ENCODE data around the gene NIPBL. TPM values are rescaled to one million over a fixed set of nuclear protein-coding genes. Genes with fewer than 3 reads are reported as not detected.

The NIPBL gene
- total RNA-seq, 1 experiment from 2014 or later, result 45.1 TPM

- TF ChIP-seq EGR1 (IDR thresholded peaks at IDR 0.05; ENCODE audit: low read depth), result 0 out of 2 replicates have a peak, but pooled peaks have one; percentile 6
- TF ChIP-seq EZH2phosphoT487 (IDR thresholded peaks at IDR 0.05; ENCODE audit: borderline replicate concordance), result no peak
- ATAC-seq, result no peak
- Histone ChIP-seq H3K4me1 (ENCODE audit: control insufficient read depth in 1 of 2, insufficient read depth in 2 of 2, low read length in 2 of 2) (peaks cover 15 to 23% of the 10 kb centered on the region in 2 experiments; a peak in 3 of 4 replicates), H3K9me3 (ENCODE audit: control insufficient read depth in 1 of 2, insufficient read depth in 1 of 2, low read depth in 1 of 2, low read length in 2 of 2) (no peaks in the 10 kb centered on the region), H3K9me2 (ENCODE audit: insufficient read depth) (no peaks in the 10 kb centered on the region), H3K4me2 (ENCODE audit: low read length) (peak overlapping the region; percentile 70), H3K27ac (ENCODE audit: low read depth, low read length) (peak overlapping the region; percentile 97), H3K4me3 (replicated peaks in 1 of 2; ENCODE audit: low read depth in 1 of 2, low read length in 2 of 2) (peak overlapping the region; percentile 80 to 91), H2AFZ (ENCODE audit: low read depth, low read length, poor library complexity, severe bottlenecking) (no peak overlapping the region), H3K36me3 (ENCODE audit: control insufficient read depth in 1 of 2, insufficient read depth in 2 of 2, low read length in 2 of 2) (no peaks in the 10 kb centered on the region), H3K27me3 (ENCODE audit: insufficient read depth, low read length) (no peaks in the 10 kb centered on the region), H3K9ac (ENCODE audit: low read length) (peak overlapping the region; percentile 89), H4K20me1 (ENCODE audit: insufficient read depth) (peaks cover 17% of the 10 kb centered on the region; the same call in 1 of the 2 replicates), H3K79me2 (ENCODE audit: insufficient read depth, low read length) (peaks cover 93% of the 10 kb centered on the region)
- RAD21 ChIA-PET (ENCODE audit: low non-redundant PET in 1 of 2, low total read pairs in 2 of 2, uncharacterized antibody in 2 of 2, unreplicated experiment in 2 of 2), result no interaction called here
- POLR2A ChIA-PET, result interaction anchor here (1.5 kb wide), 1 partner anchor 10 kb away, joined by 3 read pairs; no protein-coding TSS in a partner anchor
- CTCF ChIA-PET, result no interaction called here
- TSS peak; percentile 41 for BruUV-seq (replicated peaks)
- DNase-seq (ENCODE audit: low read depth, low spot score), result peak; percentile 32
- intact Hi-C loops (cut with micrococcal nuclease), result loop anchor here (2.0 to 10.0 kb wide), 3 partner anchors 64 to 133 kb away; no protein-coding TSS in a partner anchor
These were observed 1.3 kb downstream of the NIPBL start for GRCh38 chr5:36877667-36878391.

GRCh38 chr5:36878392-36879082 is 2.0 kb downstream of the NIPBL start:
- Histone ChIP-seq H3K4me2 (ENCODE audit: low read length) (peak overlapping the region; percentile 70), H3K9me2 (ENCODE audit: insufficient read depth) (no peaks in the 10 kb centered on the region), H3K36me3 (ENCODE audit: control insufficient read depth in 1 of 2, insufficient read depth in 2 of 2, low read length in 2 of 2) (no peaks in the 10 kb centered on the region), H2AFZ (ENCODE audit: low read depth, low read length, poor library complexity, severe bottlenecking) (no peak overlapping the region), H3K79me2 (ENCODE audit: insufficient read depth, low read length) (peaks cover 93% of the 10 kb centered on the region), H3K9me3 (ENCODE audit: control insufficient read depth in 1 of 2, insufficient read depth in 1 of 2, low read depth in 1 of 2, low read length in 2 of 2) (no peaks in the 10 kb centered on the region), H3K27ac (ENCODE audit: low read depth, low read length) (no peak overlapping the region), H4K20me1 (ENCODE audit: insufficient read depth) (peaks cover 17% of the 10 kb centered on the region; the same call in 1 of the 2 replicates), H3K4me1 (ENCODE audit: control insufficient read depth in 1 of 2, insufficient read depth in 2 of 2, low read length in 2 of 2) (peaks cover 15 to 23% of the 10 kb centered on the region in 2 experiments; a peak in 3 of 4 replicates), H3K27me3 (ENCODE audit: insufficient read depth, low read length) (no peaks in the 10 kb centered on the region), H3K9ac (ENCODE audit: low read length) (peak overlapping the region; percentile 89), H3K4me3 (replicated peaks in 1 of 2; ENCODE audit: low read depth in 1 of 2, low read length in 2 of 2) (peak overlapping the region; percentile 80 to 91)
- ChIA-PET POLR2A (no interaction called here), CTCF (interaction anchor here (0.6 kb wide), 1 partner anchor 26 kb away, joined by 3 read pairs; no protein-coding TSS in a partner anchor), RAD21 (ENCODE audit: low non-redundant PET in 1 of 2, low total read pairs in 2 of 2, uncharacterized antibody in 2 of 2, unreplicated experiment in 2 of 2) (no interaction called here)
- DNase-seq (ENCODE audit: low read depth, low spot score) (no peak), ATAC-seq (no peak)
- no TSS peak for BruUV-seq (replicated peaks)
- TF ChIP-seq SIN3A (IDR thresholded peaks at IDR 0.05; ENCODE audit: low read depth) (no peak), SRF (IDR thresholded peaks at IDR 0.05; ENCODE audit: low read depth) (no peak), ZFX (IDR thresholded peaks at IDR 0.05) (no peak)
- intact Hi-C loops (cut with micrococcal nuclease), result loop anchor here (5.0 to 10.0 kb wide), 2 partner anchors 64 to 126 kb away; no protein-coding TSS in a partner anchor
